Left hindlimb (tissue), 1 donor: ENCODE data around the gene COL7A1.
"Not testable (repeated sequence)": the region's sequence is repeated elsewhere in the genome, so short reads cannot be mapped to it uniquely, and the experiment has no call there.

ENCODE experiments used
- DNase-seq: peaks from one replicate; pipeline ENCODE4 v3.0.0-alpha.2; 2018

Gene COL7A1

DNA sequence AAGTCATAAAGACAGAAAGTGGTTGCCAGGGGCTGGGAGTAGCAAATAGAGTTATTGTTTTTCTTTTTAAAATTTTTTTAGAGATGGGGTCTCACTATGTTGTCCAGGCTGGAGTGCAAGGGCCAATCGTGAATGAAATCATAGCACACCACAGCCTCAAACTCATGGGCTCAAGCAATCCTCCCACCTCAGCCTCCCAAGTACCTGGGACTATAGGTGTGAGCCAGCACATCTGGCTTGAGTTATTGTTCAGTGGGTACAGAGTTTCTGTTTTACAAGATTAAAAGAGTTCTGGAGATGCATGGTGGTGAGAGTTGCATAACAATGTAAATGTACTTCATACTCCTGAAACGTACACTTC lies 62.2 kb downstream of the COL7A1 start:
- DNase-seq = no peak

DNA sequence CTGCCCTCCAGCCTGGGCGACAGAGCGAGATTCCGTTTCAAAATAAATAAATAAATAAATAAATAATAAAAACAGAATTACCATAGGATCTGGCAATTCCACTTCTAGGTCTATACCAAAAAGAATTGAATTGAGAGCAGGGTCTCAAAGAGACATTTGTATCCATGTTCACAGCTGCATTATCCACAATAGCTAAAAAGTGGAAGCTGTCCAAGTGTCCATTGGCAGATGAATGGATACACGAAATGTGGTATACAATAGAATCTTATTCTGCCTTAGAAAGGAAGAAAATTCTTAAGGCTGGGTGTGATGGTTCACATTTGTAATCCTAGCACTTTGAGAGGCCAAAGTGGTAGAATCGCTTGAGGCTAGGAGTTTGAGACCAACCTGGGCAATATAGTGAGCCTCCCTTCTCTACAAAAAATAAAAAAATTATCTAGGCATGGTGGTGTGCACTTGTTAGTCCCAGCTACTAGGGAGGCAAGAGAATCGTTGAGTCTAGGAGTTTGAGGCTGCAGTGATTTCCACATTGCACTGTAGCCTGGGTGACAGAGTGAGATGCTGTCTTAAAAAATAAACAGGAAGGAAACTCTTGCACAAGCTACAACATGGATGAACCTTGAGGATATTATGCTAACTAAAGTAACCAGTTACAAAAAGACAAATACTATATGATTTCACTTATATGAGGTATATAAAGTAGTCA lies 62.7 kb downstream of the COL7A1 start:
- DNase-seq = no peak

DNA sequence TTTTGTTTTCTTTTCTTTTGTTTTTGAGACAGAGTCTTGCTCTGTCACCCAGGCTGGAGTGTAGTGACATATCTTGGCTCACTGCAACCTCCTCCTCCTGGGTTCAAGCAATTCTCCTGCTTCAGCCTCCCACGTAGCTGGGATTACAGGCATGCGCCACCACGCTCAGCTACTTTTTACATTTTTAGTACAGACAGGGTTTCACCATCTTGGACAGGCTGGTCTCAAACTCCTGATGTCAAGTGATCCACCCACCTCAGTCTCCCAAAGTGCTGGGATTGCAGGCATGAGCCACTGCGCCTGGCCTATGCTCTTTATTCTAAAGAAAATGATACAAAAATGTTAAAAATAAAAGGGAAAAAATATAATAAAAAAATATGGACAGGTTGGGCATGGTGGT lies 64.4 kb downstream of the COL7A1 start:
- DNase-seq = not testable (repeated sequence)

DNA sequence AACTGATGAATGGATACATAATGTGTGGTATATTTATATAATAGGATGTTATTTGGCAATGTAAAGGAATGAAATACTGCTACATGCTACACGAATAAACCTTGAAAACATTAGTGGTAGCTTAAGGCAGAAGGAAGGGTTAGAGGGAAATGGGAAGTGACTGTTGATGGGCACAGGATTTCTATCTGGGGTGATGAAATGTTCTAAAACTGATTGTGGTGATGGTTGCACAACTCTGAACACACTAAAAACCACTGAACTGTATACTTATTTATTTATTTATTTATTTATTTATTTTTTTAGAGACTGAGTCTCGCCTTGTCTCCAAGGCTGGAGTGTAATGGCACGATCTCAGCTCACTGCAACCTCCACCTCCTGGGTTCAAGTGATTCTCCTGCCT lies 66.4 kb downstream of the COL7A1 start:
- DNase-seq = no peak

DNA sequence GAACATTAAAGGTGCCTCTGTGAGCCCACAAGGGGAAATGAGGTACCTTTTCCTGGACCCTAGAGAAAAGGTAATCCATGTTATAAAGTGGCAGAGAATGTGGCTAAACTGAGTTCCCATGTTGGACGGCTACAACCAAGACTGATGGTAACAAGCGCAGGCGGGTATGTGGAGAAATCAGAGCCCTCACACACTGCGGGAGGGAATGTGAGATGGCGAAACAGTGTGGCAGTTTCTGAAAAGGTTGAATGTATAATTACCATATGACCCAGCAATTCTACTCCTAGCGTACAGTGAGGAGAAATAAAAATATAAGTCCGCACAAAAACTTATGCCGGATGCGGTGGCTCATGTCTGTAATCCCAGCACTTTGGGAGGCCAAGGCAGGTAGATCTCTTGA lies 67.1 kb downstream of the COL7A1 start:
- no peak for DNase-seq

DNA sequence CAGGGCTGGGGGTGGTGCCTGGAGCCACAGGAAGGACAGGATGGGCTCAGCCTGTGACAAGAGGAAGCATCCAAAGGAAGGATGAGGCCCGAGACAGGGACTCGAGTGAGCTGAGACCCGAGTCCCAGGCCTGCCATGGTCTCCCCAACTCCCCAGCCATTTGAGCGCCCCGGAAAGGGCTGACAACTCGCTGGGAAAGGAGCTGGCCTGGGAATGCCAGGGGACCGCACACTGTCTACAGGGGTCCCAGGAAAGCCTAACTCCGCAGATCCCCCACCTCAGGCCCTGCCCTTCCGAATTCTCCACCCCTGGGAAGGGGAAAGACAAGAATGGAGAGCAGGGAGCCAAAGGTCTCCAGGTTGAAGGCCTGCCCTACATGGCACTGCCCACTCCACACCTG lies 70.2 kb downstream of the COL7A1 start:
- no peak for DNase-seq

DNA sequence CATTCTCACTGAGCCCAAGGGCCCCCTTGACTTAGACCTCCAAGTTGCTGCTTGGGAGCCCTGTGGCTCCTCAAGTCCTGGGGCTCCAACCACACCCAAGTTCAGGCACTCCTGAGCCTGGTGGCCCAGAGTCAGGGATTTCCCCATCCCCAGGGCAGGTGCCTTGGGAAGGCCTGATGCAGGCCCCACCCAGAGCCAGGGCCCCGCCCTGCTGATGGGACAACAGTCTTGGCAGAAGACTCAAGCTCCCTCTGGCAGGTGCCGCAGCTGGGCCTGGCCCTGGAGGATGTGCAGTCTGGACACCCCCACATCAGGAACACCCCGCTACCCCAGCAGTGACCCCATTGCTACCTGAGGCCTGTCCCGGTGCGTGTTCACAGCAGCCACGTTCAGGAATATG lies 73.5 kb downstream of the COL7A1 start:
- DNase-seq = no peak

DNA sequence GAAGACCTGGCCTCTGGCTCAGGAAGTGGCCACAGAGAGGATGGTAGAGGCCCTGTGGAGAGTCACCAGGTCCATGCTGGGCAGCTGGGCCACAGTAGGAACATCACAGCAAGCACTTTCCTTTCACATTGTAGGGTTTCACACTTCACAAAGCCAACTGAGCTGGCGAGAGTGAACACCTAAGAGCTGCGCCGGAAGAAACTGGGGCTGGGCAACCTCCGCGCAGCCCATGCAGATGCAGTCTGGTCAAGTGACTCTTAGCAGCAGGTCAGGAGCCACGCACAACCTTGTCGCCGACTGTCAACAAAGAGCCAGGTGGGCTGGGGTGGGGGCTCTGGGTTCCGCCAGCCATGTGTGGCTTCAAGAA lies 75.9 kb downstream of the COL7A1 start:
- DNase-seq = no peak

DNA sequence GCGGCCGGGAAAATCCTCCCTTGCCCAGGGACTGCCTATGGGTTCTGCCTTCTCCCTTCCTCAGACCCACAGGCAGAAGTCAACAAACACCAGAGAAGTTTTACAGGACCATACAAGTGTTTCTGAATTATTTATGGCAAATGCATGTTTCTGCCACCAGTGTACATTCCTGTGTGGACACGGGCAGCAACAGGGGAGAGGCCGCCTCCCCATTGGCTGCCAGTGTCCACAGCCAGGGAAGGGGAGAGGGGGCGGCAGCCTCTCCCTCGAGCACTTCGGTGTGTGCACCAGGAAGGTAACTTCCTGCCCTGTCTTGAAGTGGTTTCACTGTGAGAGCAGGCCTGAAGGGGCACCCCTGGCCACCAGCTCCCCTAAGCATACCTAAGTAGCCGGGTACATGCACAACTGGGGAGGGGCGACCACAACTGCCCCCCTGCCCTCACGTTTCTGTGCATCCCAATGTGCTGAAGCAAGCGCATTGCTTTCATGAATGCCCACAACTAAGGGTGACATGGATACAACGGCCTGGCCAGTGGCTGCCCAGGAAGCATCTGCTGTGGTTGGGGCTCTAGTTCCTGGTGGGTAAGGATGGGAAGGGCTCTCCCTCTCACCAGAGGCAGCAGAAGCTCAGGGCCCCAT lies 76.4 kb downstream of the COL7A1 start:
- no peak for DNase-seq

DNA sequence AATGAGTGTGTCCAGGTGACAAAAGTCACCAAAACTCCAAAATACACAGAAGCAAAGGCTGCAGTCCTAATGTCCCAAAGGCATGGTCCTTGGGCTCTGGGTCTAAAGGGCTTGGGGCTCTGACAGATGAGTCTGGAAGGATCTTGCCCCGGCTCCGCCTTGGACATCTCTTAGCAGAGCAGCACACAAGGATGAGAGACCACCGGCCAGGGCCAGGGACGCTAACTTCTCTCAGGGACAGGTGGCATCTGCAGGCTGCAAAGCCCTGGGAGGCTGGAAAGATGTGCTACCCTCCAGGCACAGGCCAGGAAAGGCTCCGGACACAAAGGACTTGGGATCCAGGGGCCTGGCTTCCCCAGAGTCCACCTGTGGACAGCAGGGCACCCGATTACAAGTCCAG lies 77.1 kb downstream of the COL7A1 start:
- no peak for DNase-seq

DNA sequence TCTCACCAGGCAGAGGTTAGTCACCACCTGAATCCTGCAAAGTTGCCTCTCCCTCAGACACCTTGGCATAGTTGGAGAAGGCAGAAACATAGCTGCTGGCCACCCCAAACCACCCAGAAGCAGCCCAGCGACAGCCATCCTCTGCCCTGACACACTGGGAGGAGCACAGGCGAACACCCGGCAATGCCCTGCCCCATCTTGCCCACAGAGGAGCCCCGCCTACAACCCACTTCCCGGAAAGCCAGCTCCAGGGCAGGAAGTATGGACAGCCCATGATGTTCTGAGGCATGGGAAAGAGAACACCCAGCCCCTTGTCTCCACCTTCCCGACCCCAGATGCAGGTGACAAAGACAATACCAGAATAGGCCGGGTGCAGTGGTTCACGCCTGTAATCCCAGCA lies 78.6 kb downstream of the COL7A1 start:
- no peak for DNase-seq

DNA sequence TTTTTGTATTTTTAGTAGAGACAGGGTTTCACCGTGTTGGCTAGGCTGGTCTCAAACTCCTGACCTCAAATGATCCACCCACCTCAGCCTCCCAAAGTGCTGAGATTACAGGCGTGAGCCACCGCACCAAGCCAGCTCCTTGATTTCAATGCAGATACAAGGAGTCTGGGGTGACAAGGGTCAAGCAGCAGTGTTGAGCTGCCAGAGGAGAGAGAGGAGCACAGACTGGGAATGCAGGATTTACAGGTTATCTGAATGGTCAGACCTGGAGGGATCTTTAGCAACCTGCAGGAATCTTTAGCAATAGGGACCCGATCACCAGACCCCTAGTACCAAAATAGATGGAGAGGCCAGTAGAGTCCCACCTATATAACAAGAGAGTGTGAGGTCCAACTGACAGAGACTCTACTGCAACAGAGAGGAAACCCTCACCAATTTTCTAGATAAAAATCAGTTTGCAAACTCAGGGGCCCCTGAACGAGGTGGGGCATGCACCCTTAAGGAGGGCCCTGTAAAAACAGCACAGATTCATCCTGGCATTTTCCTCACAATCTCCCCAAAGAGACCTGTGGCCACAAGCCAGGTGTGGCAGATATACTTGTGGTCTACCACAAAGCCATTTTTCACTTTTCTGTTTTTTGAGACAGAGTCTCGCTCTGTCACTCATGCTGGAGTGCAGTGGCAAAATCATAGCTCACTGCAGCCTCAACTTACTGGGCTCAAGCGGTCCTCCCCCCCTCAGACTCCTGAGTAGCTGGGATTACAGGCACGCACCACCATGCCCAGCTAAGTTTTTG lies 80.5 kb downstream of the COL7A1 start:
- no peak for DNase-seq
